B cell (primary cell): ENCODE data around the gene MFN1. TPM values are rescaled to one million over a fixed set of nuclear protein-coding genes. Genes with fewer than 3 reads are reported as not detected.

Experiments
- ATAC-seq: fragments of 200-7000 bp; cut with Tn5 transposase; one replicate; pipeline ENCODE4 v1.10.0; 2021; ENCODE audit warnings: low read depth, mild to moderate bottlenecking, moderate number of reproducible peaks, moderate library complexity
- CTCF ChIA-PET: fragments of 350-600 bp; sonication (Branson Sonifier 250); formaldehyde crosslinking; loops from one replicate; lab custom pipeline; 2021; ENCODE audit warnings: antibody characterized with exemption, inconsistent platforms; lab: Charles Lee
- POLR2A ChIA-PET: fragments of 350-600 bp; sonication (Branson Sonifier 250); formaldehyde crosslinking; loops from one replicate; lab custom pipeline; 2021; ENCODE audit warnings: antibody characterized with exemption; lab: Charles Lee
- DNase-seq: peaks from one replicate; pipeline ENCODE4 v3.0.0; 2013
- H2AFZ ChIP-seq: 2 replicates; pipeline ENCODE4 v1.6.1; 2012; ENCODE audit warnings: mild to moderate bottlenecking, low read depth, low read length; ENCODE audit not compliant: insufficient read depth, poor library complexity, severe bottlenecking
- H3K27ac ChIP-seq, 2 donors: 1 replicate in 1 of 2; 2 replicates in 1 of 2; pipeline ENCODE4 v1.5.1; 2012 to 2013; ENCODE audit warnings: low read length in 2 of 2, mild to moderate bottlenecking in 2 of 2, moderate library complexity in 1 of 2
- H3K27me3 ChIP-seq, 4 experiments: fragments of 200-600 bp in 1 of 4; sonication (generic) in 1 of 4; replicated peaks in 1 of 4; 1 replicate in 2 of 4; 2 replicates in 2 of 4; pipeline versions ENCODE4 v1.6.1 to v1.7.0; 2013 to 2016; ENCODE audit warnings: low read length in 3 of 4, mild to moderate bottlenecking in 2 of 4, mixed read lengths in 1 of 4, moderate library complexity in 1 of 4; ENCODE audit not compliant: insufficient read depth in 4 of 4, control insufficient read depth in 3 of 4; ENCODE audit errors: control extremely low read depth in 1 of 4
- H3K36me3 ChIP-seq, 2 experiments: replicated peaks in 1 of 2; 1 replicate in 1 of 2; 2 replicates in 1 of 2; pipeline versions ENCODE4 v1.6.1 to v1.7.1; 2013; ENCODE audit warnings: low read length in 1 of 2; ENCODE audit not compliant: insufficient read depth in 2 of 2, control insufficient read depth in 1 of 2; ENCODE audit errors: control extremely low read depth in 1 of 2, extremely low read depth in 1 of 2
- H3K4me1 ChIP-seq, 2 donors: fragments of 200-600 bp in 1 of 2; sonication (generic) in 1 of 2; 1 replicate in 1 of 2; 2 replicates in 1 of 2; pipeline versions ENCODE4 v1.5.1 to v1.6.1; 2013 to 2017; ENCODE audit warnings: low read length in 2 of 2; ENCODE audit not compliant: control insufficient read depth in 2 of 2, insufficient read depth in 2 of 2
- H3K4me2 ChIP-seq: replicated peaks from 2 replicates; pipeline ENCODE3; 2012; ENCODE audit warnings: mild to moderate bottlenecking, low read depth, low read length; ENCODE audit not compliant: poor library complexity, severe bottlenecking
- H3K4me3 ChIP-seq, 5 experiments: fragments of 200-600 bp in 1 of 5; sonication (generic) in 1 of 5; 1 replicate in 3 of 5; 2 replicates in 2 of 5; pipeline versions ENCODE4 v1.5.1 to v1.7.0; 2011 to 2016; ENCODE audit warnings: low read length in 4 of 5, mild to moderate bottlenecking in 4 of 5, low read depth in 2 of 5, control low read depth in 1 of 5, moderate library complexity in 1 of 5; ENCODE audit not compliant: insufficient read depth in 1 of 5; ENCODE audit errors: control extremely low read depth in 1 of 5, extremely low read depth in 1 of 5
- H3K79me2 ChIP-seq: fragments of 200-600 bp; sonication (generic); one replicate; pipeline ENCODE4 v1.6.0; 2016; ENCODE audit warnings: low read length; ENCODE audit not compliant: control insufficient read depth, insufficient read depth
- H3K9ac ChIP-seq: fragments of 200-600 bp; sonication (generic); 2 replicates; pipeline ENCODE4 v1.6.1; 2017; ENCODE audit warnings: mild to moderate bottlenecking, low read length, moderate library complexity
- H3K9me3 ChIP-seq, 3 donors: one replicate each; pipeline versions ENCODE4 v1.6.1 to v1.7.1; 2013; ENCODE audit warnings: low read length in 2 of 3; ENCODE audit not compliant: control insufficient read depth in 2 of 3, insufficient read depth in 1 of 3; ENCODE audit errors: control extremely low read depth in 1 of 3
- H4K20me1 ChIP-seq: 2 replicates; pipeline ENCODE4 v1.6.0; 2012; ENCODE audit warnings: mild to moderate bottlenecking, low read length; ENCODE audit not compliant: insufficient read depth, control insufficient read depth, poor library complexity, severe bottlenecking
- H3K27ac Mint-ChIP-seq: one replicate; pipeline ENCODE4 v1.8.0; 2021; ENCODE audit warnings: mixed read lengths
- H3K27me3 Mint-ChIP-seq: one replicate; pipeline ENCODE4 v1.8.0; 2021; ENCODE audit warnings: mixed read lengths
- H3K4me1 Mint-ChIP-seq: one replicate; pipeline ENCODE4 v1.8.0; 2021; ENCODE audit warnings: mixed read lengths
- H3K4me3 Mint-ChIP-seq: one replicate; pipeline ENCODE4 v1.8.0; 2021; ENCODE audit warnings: mixed read lengths
- H3K9me3 Mint-ChIP-seq: one replicate; pipeline ENCODE4 v1.8.0; 2022; ENCODE audit warnings: mixed read lengths; ENCODE audit not compliant: insufficient read depth
- CTCF ChIP-seq: fragments of 200-600 bp; IDR thresholded peaks from one replicate; pipeline ENCODE4 v1.8.0; 2022; ENCODE audit warnings: antibody characterized with exemption, mild to moderate bottlenecking
- EZH2 ChIP-seq: IDR thresholded peaks from 2 replicates; pipeline ENCODE4 v1.6.1; 2012; ENCODE audit warnings: borderline replicate concordance, low read depth, mild to moderate bottlenecking, moderate library complexity, low read length; ENCODE audit not compliant: insufficient read depth, poor library complexity, severe bottlenecking
- WGBS: methylation state at CpG from one replicate; pipeline ENCODE4 v1.1.5; 2013; ENCODE audit warnings: missing lambda C conversion rate; ENCODE audit not compliant: insufficient coverage; 5-methylcytosine and 5-hydroxymethylcytosine counted together
- intact Hi-C: fragments of 100-400 bp; cut with micrococcal nuclease; formaldehyde crosslinking; loops from one replicate; pipeline ENCODE4 v1.10.0; 2022
- polyA plus RNA-seq: library from polyadenylated mRNA; depleted of rRNA; stranded (reverse); fragments of >200 nt; gene quantifications from 2 replicates; pipeline ENCODE4 v1.2.3, GENCODE V29; 2012
- total RNA-seq, 2 donors: library from RNA; stranded (reverse); fragments of 120-200 nt in 1 of 2; gene quantifications; 1 replicate in 1 of 2; 2 replicates in 1 of 2; pipeline versions ENCODE4 v1.2.3 to v1.2.4, GENCODE V29; 2013 to 2022

Gene MFN1
- total and polyA plus RNA-seq, 2 donors (not counting 1 experiment from before 2014, with no cell fraction given), result 26.0 to 108 TPM

GRCh38 chr3:179324270-179324754 is 23.2 kb upstream of the MFN1 start:
- Mint-ChIP-seq H3K27me3 (no peaks in the 10 kb centered on the region), H3K4me3 (peak overlapping the region; percentile 96), H3K9me3 (no peaks in the 10 kb centered on the region), H3K4me1 (peaks cover 30% of the 10 kb centered on the region), H3K27ac (peak overlapping the region; percentile 95)
- peaks cover 25% of the 10 kb centered on the region in 2 donors for H3K4me1 ChIP-seq
- peak overlapping the region; percentile 89 to 99 for H3K27ac ChIP-seq
- peak; percentile 28 for DNase-seq
- 0% methylated on average over 5 of the region's 8 CpGs for WGBS
- TF ChIP-seq CTCF, result no peak
- TF ChIP-seq EZH2, result no peak
- H3K79me2 ChIP-seq, result peaks cover 43% of the 10 kb centered on the region
- H3K9ac ChIP-seq, result peak overlapping the region; percentile 99
- peak overlapping the region; percentile 85 to 97 (median 92) for H3K4me3 ChIP-seq
- H3K9me3 ChIP-seq, result no peaks in the 10 kb centered on the region
- ATAC-seq, result no peak
- ChIA-PET CTCF (interaction anchor here (0.6 to 4.3 kb wide), 10 partner anchors 9 to 308 kb away, joined by 3 to 18 read pairs (median 4); partner anchors contain the start of genes ACTL6A and MFN1), POLR2A (interaction anchor here (2.5 kb wide), 1 partner anchor 175 kb away, joined by 9 read pairs; no protein-coding TSS in a partner anchor)
- H3K36me3 ChIP-seq, result peaks cover 0 to 13% of the 10 kb centered on the region in 2 experiments
- peak overlapping the region; percentile 89 for H3K4me2 ChIP-seq
- peak overlapping the region; percentile 89 for H2AFZ ChIP-seq
- intact Hi-C loops, result loop anchor here (5.0 kb wide), 1 partner anchor 887 kb away; no protein-coding TSS in a partner anchor
- H4K20me1 ChIP-seq, result peaks cover 14% of the 10 kb centered on the region
- H3K27me3 ChIP-seq, result no peaks in the 10 kb centered on the region

GRCh38 chr3:179330438-179330837 is 17.1 kb upstream of the MFN1 start:
- Mint-ChIP-seq H3K4me1 (peaks cover under 1% of the 10 kb centered on the region), H3K27me3 (no peaks in the 10 kb centered on the region), H3K27ac (no peak overlapping the region), H3K9me3 (no peaks in the 10 kb centered on the region), H3K4me3 (no peak overlapping the region)
- H3K27me3 ChIP-seq, result no peaks in the 10 kb centered on the region
- H3K4me1 ChIP-seq, result no peaks in the 10 kb centered on the region
- no peak overlapping the region for H2AFZ ChIP-seq
- TF ChIP-seq EZH2 (no peak), CTCF (no peak)
- no peak overlapping the region for H3K4me3 ChIP-seq
- H3K27ac ChIP-seq, result no peak overlapping the region
- no peak overlapping the region for H3K9ac ChIP-seq
- intact Hi-C loops, result no loop called here
- CTCF ChIA-PET, result no interaction called here
- POLR2A ChIA-PET, result no interaction called here
- no peaks in the 10 kb centered on the region for H4K20me1 ChIP-seq
- no peaks in the 10 kb centered on the region for H3K9me3 ChIP-seq
- DNase-seq (no peak), ATAC-seq (no peak)
- peaks cover 6 to 56% of the 10 kb centered on the region in 2 experiments for H3K36me3 ChIP-seq
- no peak overlapping the region for H3K4me2 ChIP-seq
- WGBS, result no CpG with 5 or more reads among the region's 1 CpG
- H3K79me2 ChIP-seq, result peaks cover 20% of the 10 kb centered on the region
